ENCODE data around the gene MECR.

MECR gene

DNA sequence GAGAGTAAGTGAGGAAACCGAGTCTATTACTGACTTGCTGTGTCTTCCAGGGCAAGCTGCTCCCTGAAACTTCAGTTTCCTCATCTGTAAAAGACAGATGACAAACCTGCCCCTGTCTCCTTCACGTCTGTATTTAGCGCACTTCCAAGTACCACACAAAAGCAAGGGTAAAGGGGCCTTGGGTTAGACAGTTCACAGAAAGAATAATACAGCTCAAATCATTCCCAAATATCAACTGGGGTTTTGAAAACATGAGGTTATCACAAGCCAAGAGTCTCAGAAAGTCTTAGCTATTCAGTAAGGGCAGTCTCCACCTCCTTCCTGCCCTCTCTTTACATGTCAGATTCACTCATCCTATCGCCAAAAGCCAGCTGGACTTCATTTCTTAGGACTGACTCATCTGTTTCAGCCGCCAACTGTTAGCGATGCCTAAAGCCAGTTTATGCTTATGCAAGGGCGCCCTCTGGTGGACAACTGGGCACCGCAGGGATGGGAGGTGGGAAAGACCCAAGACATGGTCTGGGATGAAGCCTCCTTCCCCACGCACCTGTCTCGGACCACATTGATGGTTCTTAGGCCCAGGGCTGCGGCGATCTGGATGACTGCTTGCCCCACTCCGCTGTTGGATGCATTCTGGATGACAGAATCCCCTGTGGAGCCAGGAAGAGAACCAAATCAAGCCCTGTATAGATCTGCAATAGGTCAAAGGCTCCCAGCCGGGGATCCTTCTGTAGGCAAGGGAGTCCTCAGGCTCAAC lies 28.0 kb downstream of the MECR start:
- no peaks in the 10 kb centered on the region for H3K4me1 ChIP-seq
- no peaks in the 10 kb centered on the region for H3K36me3 ChIP-seq (ENCODE audit: control insufficient read depth, insufficient read depth, low read length)
- H3K9me3 ChIP-seq (ENCODE audit: control insufficient read depth, low read length): no peaks in the 10 kb centered on the region
- TF ChIP-seq, protein P1, sequence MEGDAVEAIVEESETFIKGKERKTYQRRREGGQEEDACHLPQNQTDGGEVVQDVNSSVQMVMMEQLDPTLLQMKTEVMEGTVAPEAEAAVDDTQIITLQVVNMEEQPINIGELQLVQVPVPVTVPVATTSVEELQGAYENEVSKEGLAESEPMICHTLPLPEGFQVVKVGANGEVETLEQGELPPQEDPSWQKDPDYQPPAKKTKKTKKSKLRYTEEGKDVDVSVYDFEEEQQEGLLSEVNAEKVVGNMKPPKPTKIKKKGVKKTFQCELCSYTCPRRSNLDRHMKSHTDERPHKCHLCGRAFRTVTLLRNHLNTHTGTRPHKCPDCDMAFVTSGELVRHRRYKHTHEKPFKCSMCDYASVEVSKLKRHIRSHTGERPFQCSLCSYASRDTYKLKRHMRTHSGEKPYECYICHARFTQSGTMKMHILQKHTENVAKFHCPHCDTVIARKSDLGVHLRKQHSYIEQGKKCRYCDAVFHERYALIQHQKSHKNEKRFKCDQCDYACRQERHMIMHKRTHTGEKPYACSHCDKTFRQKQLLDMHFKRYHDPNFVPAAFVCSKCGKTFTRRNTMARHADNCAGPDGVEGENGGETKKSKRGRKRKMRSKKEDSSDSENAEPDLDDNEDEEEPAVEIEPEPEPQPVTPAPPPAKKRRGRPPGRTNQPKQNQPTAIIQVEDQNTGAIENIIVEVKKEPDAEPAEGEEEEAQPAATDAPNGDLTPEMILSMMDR (IDR thresholded peaks at IDR 0.05): peak; percentile 84
- H3K79me2 ChIP-seq: no peaks in the 10 kb centered on the region
- peak overlapping the region; percentile 39 for H3K27ac ChIP-seq
- H3K9ac ChIP-seq: no peak overlapping the region
- no peaks in the 10 kb centered on the region for H3K27me3 ChIP-seq (ENCODE audit: control insufficient read depth, insufficient read depth, low read length)
- H2AFZ ChIP-seq: peak overlapping the region; percentile 50
- no peak overlapping the region for H3K4me3 ChIP-seq (ENCODE audit: low read depth, low read length)
- no peak overlapping the region for H3K4me2 ChIP-seq (ENCODE audit: low read length)

DNA sequence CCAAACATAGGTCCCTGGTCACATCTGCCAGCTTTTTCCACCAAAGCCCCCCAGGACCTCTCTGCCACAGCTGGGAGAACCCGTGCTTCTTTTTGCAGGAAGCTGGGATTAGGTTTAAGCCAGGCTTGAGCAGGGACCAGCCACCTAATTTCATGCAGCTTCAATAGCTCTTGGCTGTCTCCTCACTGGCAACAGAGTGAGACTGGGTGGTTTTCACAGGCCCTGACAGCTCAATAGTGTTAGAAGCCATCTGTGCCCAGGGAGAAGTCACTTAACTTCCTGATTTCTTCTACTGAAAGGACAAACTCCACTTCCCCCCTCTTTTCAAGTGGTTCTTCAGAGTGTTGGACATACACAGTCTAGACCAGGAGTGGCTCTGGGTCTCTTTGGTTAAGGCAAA lies 28.7 kb downstream of the MECR start:
- TF ChIP-seq, protein P1 (IDR thresholded peaks at IDR 0.05): no peak
- H3K9me3 ChIP-seq (ENCODE audit: control insufficient read depth, low read length): no peaks in the 10 kb centered on the region
- H3K27ac ChIP-seq: peak overlapping the region; percentile 39
- H3K79me2 ChIP-seq: no peaks in the 10 kb centered on the region
- no peak overlapping the region for H3K4me2 ChIP-seq (ENCODE audit: low read length)
- H3K9ac ChIP-seq: no peak overlapping the region
- no peak overlapping the region for H3K4me3 ChIP-seq (ENCODE audit: low read depth, low read length)
- no peaks in the 10 kb centered on the region for H3K4me1 ChIP-seq
- no peaks in the 10 kb centered on the region for H3K36me3 ChIP-seq (ENCODE audit: control insufficient read depth, insufficient read depth, low read length)
- H3K27me3 ChIP-seq (ENCODE audit: control insufficient read depth, insufficient read depth, low read length): no peaks in the 10 kb centered on the region
- H2AFZ ChIP-seq: no peak overlapping the region

DNA sequence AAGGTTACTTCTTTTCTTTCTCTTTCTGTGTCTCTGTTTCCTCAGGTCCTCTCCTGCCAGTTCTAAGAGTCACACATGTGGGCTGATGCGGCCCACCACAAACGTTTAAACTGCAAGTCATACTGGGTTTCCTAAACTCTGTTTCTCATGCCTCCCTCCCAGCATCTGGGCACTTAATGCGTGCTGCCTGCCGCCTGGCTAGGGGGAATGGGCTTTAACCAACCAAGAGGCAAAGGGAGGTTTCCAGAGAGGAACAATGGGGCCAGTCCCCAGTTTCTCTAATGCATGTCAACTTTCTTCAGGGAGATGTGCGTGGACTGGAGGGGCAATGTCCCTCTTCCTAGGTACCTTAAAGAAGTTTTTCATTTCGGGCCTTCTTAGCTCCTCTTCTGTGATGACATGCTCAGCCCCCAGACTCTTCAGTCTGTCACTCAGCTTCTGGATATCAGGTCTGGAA lies 29.1 kb downstream of the MECR start:
- H3K27ac ChIP-seq: no peak overlapping the region
- no peak overlapping the region for H3K9ac ChIP-seq
- H3K36me3 ChIP-seq (ENCODE audit: control insufficient read depth, insufficient read depth, low read length): no peaks in the 10 kb centered on the region

DNA sequence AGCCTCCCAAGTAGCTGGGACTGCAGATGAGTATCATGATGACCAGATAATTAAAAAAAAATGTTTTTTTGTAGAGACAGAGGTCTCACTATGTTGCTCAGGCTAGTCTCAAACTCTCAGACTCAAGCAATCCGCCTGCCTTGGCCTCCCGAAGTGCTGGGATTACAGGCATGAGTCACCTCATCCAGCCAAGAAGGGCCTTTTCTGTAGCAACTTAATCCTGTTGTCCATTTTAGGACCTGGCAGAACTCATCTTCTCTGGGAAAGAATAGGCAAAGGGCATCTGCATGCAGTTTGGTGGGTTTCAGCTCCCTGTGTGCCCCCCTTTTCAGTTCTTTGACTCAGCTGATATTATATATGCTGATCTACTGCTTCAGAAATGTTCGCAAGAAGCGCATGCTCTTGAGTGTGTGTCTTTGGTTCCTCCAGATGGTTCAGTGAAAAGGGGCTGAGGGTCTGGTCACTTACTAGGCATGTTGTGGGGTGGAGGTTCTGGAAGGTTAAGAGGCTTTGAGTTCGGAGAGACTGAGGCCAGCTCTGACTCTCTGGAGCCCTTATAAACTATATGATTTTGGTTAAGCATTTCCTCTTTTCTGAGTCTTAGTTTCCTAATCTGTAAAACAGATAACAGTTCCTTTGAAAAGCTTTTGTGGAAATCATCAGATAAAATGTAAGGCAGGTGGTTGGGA lies 29.7 kb downstream of the MECR start:
- TF ChIP-seq, protein P1 (IDR thresholded peaks at IDR 0.05): no peak
- Histone ChIP-seq H3K27me3 (ENCODE audit: control insufficient read depth, insufficient read depth, low read length) (no peaks in the 10 kb centered on the region), H2AFZ (no peak overlapping the region), H3K4me1 (no peaks in the 10 kb centered on the region), H3K36me3 (ENCODE audit: control insufficient read depth, insufficient read depth, low read length) (no peaks in the 10 kb centered on the region), H3K27ac (no peak overlapping the region), H3K4me2 (ENCODE audit: low read length) (no peak overlapping the region), H3K4me3 (ENCODE audit: low read depth, low read length) (no peak overlapping the region), H3K9ac (no peak overlapping the region), H3K9me3 (ENCODE audit: control insufficient read depth, low read length) (no peaks in the 10 kb centered on the region), H3K79me2 (no peaks in the 10 kb centered on the region)

More for the DNA sequence above, 29.1 kb downstream of the MECR start:
- Histone ChIP-seq H3K4me3 (ENCODE audit: low read depth, low read length) (no peak overlapping the region), H3K4me1 (no peaks in the 10 kb centered on the region), H3K4me2 (ENCODE audit: low read length) (no peak overlapping the region), H3K27me3 (ENCODE audit: control insufficient read depth, insufficient read depth, low read length) (no peaks in the 10 kb centered on the region), H3K79me2 (no peaks in the 10 kb centered on the region), H3K9me3 (ENCODE audit: control insufficient read depth, low read length) (no peaks in the 10 kb centered on the region), H2AFZ (no peak overlapping the region)
- TF ChIP-seq, protein P1 (IDR thresholded peaks at IDR 0.05): no peak

Measured in parathyroid adenoma (tissue), 2 donors.